HG02870 (cell line): ENCODE results near the gene BIK.
A peak's percentile ranks its signal among the peaks of the same experiment; 100 is the strongest.

Source experiments
- ATAC-seq: cut with Tn5 transposase; IDR thresholded peaks from one replicate; pipeline ENCODE4 v1.9.1; 2021; ENCODE audit warnings: mild to moderate bottlenecking, moderate library complexity; ENCODE audit not compliant: unreplicated experiment

Gene BIK, protein sequence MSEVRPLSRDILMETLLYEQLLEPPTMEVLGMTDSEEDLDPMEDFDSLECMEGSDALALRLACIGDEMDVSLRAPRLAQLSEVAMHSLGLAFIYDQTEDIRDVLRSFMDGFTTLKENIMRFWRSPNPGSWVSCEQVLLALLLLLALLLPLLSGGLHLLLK

DNA sequence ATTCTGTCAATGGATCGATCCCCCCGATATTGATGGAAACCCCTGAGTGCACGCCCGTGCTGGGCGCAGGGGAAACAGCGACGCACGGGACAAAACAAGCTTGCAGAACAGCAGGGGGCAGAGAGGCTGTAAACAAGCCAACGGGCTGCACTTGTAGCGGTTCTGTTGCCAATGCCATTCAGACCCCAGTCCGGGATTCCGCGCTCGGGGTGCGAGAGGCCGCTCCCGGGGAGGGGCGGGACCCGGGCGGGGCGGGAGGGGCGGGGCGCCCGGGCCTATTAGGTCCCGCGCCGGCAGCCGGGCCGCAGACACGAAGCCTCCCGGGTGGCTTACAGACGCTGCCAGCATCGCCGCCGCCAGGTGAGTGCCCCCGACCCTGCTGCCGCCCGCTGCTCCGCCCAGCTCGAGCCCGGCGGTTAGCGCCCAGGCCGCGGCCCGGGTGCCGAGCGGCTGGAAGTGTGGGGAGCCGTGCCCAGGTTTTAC, at the start of gene BIK:
Gene BIK, plus strand, starts transcription at position 307 of the 483 bp plus-strand sequence. CDS start 13,273 bp downstream, outside the sequence.
- ATAC-seq = no peak

DNA sequence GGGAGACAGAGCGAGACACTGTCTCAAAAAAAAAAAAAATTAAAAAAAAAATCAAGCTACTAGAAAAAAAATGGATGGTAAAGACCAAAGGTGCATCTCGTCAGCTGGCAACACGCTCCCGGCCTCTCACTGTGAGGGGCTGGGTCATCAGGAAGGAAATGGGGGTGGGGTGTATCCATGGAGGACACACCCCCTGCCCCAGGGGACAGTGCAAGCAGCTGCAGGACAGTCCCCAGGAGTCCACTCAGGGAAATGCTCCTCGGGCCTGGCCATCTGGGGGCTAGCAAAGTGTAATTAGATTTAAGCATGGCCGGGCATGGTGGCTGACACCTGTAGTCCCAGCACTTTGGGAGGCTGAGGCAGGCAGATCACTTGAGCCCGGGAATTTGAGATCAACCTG, 44.4 kb upstream of the BIK start:
- ATAC-seq = no peak

DNA sequence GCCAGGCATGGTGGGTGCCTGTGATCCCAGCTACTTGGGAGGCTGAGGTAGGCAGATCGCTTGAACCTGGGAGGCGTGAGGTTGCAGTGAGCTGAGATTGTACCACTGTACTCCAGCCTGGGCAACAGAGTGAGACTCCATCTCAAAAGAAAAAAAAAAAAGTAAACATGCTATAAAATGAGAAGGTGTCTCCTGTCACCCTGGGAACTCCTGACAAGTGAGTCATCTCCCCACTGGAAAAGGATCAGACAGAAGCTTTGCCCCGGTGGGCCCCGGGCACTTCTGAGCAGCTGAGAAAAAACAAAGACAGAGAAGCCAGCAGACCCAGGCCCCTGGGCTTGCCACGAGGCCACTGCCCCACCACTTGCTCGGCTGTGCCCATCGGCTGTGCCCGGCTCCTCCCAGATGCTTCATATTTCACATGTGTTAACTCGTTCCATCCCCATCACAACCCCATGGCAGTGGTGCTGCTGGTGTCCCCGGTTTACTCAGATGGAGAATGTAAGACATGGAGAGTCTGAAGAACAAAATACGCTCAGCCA, 43.6 kb upstream of the BIK start:
- ATAC-seq = no peak

DNA sequence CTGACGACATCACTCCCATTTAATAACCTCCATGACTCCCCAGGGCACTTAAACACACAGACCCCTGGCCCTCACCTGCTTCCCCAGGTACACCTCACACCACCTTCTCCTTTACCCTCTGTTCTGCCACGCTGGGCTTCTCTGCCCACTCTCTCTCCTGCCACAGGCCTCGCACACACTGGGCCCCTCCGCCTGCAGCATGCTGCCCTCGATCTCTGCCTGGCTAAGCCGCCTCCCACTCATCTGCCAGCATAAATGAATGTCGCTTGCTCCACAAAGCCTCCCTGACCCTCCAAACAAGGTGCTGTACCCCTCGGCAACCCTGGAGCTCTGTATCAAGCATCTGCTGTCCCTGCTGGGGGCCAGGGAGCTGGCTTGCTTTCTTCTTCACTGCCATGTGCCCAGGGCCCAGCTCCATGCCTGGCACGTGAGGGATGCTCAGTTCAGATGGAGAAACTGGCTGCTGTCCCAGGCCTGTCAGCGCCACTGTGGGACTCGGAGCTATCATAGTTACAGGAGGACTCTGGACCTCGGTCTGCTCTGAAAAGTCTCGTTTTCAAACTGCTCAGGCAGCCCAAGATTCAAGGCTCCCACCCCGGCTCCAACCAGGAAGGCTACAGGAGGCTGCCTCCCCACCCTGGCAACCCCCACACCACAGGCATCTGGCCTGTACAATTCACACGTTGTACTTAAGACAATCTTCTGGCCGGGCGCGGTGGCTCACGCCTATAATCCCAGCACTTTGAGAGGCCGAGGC, 33.3 kb upstream of the BIK start:
- ATAC-seq = no peak

DNA sequence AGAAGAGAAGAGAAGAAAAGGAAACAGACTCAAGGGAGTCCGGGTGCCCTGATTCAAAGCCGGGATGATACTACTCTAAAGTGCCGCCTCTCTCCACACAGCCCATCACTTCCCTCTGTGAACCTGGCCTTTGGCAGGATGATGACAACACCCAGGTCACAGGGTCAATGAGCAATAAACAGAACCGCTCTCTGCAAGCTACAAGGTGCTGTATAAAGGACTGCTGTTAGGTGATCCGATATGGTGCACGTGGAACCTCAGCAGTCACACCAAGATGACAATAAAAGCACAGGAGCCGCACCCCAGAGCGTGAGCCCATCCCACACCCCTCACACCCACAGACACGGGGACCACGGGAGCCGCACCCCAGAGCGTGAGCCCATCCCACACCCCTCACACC, 32.0 kb upstream of the BIK start:
- no peak for ATAC-seq

DNA sequence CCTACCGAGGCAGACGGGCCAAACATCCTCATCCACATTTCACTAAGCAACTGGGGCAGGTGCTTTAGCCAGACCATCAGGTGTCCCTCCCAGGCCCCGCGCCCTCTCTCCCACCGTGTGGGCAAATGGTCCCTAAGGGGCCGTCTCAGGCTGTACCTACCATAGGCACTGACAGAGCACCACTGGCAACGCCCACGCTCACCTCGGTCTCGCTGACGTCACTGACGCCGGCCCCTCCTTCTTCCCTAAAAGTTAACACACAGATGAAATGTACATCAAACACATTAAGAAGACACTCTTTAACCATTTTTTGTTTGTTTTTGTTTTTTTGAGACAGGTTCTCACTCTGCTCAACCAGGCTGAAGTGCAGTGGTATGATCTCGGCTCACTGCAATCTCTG, 30.8 kb upstream of the BIK start:
- no peak for ATAC-seq

DNA sequence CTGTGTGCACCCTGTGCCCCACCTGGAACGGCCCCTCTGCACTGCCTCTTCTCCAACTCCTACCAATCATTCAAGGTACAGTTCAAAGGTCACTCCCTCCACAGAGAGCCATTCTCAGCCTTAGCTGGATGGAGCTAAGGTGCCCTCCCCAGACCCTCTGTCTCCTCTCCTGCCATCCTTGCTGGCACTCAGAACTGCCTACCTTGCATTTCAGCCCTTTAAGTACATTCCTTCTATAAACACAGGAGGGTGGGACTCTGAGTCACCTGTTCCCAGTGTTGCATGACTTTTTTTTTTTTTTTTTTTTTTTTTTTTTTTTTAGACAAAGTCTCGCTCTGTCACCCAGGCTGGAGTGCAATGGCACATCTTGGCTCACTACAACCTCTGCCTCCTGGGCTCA, 29.9 kb upstream of the BIK start:
- ATAC-seq = no peak

DNA sequence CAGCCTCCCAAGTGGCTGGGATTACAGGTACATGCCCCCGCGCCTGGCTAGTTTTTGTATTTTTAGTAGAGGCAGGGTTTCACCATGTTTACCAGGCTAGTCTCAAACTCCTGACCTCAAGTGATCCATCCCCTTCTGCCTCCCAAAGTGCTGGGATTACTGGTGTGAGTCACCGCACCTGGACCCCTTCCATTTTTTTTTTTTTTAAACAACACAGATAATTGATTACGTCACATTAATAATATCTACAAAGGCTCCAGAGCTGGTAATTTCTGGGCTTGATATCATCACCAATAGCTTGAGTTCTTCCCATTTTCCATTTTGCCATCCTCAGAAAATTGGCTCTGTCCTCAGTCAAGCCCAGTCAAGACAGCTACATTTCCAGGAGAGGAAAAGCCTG, 28.6 kb upstream of the BIK start:
- ATAC-seq = no peak

DNA sequence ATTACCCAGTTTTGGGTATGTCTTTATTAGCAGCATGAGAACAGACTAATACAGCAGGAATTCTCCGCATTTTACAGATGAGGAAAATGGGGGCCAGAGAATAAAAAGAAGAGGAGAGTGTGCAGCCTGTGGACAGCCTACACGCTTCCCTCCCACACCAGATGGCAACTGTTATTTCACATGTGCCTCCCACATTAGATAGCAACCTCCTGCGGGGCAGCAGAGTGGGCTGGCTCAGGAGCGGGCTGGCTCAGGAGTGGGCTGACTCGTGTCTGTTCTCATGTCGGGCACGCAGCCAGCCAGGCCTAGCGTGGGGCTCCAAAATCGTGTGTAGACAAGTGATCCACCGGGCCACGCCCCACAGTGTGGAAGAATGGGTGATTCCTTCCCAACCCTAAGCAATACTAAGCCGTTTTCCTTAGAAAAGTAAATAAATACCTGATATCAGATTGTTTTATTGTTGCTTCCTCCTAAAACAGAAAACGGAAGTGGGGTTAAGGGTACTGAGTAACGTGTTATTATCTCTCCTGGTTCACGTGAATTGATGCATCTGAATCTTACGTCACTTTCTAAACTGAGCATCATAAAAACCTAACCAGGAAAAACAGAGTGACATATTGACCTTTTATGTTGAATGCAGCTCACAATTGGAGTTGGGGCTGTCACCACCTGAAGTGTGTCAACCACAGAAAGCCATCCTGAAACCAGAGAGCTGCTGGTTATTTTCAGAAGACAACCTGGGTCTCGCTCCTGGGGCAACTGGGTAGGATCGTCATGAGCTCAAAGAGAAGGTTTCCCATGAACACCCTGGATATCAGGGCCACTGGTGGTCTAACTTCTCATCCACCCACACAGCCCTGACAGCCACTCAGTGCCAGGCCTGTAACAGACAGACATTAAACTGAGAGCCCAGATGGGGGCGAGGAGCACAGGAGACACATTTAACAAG, 24.6 kb upstream of the BIK start:
- no peak for ATAC-seq

DNA sequence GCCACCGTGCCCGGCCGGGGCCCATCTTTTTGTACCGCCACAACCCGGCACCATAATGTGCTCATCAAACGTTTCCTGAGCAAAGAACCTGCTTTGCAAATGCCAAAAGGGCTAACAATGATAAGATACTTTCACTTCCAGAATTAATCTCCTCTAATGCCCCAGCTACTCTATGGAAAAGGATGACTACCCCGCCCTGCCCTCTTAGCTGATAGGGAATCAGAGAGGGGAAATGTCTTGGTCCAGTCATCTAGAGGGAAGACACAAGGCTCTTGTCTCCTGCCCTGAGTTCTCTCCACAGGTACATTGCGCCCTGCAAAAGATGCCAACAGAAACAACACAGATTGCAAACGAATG, 21.9 kb upstream of the BIK start:
- no peak for ATAC-seq

DNA sequence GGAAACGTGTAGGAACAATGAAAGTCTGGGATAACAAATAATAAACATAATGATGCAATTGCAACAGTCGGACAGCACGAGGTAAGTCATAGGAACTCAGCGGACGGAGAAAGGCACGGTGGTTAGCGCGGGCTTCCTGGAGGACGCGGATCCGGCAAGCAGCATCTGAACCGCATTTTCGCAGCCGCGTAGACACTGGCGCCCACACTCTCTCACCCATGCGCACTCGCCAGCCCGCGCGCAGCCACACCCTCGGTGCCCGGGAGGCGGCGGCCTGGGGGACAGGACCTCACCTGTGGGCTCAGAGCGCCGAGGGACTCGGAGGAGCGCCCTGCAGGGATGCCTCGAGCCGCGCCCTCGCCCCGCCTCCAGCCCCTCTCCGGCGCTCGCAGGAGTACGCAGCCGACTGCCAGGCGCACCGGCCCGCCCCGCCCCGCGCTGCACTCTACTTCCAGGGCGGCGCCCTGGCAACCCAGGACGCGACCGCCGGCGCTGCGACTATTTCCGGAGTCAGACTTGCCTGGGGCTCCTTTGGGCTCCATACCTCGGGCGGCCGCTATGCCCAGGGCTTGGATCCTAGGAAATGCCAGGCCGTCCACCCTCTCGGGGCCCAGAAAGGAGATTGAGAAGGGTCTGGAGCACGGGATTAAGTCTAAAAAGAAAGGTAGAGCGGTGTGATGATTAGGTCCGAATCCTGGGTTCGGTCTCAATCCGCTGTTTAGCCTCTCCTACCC, 21.4 kb upstream of the BIK start, which contains the start of gene TTLL1:
Gene TTLL1, minus strand, starts transcription at position 408 of the 734 bp plus-strand sequence. CDS start 13,805 bp downstream, outside the sequence.
- ATAC-seq = peak; percentile 77

DNA sequence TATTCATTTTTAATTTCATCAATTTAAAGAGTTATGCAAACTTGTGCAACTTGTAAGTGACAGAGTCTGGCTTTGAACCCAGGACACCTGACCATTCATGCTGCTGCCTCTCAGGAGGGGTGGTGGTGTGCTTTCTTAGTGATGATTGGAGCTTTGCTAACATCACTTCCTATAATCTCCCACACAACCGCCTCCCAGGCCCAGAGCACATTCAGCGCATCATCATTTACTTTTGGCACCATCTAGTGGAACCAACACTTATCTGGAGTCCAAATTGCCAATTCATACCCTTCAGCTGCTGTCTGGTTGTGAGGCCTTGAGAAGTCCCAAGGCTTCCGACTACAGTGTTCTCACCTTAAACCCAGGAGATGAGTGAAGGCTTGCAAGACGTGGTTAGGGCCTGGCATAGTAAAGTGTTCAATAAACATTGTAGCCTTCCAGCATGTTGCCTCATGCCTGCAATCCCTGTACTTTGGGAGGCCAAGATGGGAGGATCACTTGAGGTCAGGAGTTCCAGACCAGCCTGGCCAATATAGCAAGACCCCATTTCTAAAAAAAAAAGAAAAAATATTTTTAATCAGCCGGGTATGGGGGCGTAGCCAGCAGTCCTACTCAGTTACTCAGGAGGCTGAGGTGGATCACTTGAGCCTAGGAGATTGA, 20.3 kb upstream of the BIK start:
- ATAC-seq = no peak

DNA sequence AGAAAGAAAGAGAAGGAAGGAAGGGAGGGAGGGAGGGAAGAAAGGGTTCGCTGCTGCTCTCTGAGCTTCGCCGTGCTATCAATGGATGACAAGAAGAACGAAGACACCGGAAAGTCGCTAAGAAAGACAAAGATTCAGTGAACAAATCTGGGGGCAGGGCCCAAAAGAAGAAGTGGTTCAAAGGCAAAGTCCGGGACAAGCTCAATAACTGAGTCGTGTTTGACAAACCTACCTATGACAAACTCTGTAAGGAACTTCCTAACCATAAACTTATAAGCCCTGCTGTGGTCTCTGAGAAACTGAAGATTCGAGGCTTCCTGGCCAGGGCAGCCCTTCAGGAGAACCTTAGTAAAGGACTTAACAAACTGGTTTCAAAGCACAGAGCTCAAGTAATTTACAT, 18.5 kb upstream of the BIK start:
- no peak for ATAC-seq

DNA sequence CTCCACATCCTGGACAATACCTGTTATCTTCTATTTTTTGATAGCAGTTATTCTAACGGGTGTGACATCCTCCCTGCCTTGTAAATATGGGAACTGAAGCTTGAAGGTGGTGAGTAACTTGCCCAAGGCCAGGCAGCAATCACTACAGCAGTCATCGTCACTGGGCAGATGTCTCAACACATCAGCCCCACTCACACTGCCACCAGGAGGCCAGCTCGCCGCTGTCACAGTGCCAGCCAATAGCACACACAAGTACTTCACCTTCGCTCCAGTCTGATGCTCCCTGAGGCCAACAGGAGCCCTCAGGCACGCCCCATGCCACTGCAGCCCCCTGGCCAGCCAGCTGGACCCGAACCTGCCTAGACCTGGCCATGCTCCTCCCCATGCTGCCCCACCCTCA, 16.5 kb upstream of the BIK start:
- ATAC-seq = no peak

DNA sequence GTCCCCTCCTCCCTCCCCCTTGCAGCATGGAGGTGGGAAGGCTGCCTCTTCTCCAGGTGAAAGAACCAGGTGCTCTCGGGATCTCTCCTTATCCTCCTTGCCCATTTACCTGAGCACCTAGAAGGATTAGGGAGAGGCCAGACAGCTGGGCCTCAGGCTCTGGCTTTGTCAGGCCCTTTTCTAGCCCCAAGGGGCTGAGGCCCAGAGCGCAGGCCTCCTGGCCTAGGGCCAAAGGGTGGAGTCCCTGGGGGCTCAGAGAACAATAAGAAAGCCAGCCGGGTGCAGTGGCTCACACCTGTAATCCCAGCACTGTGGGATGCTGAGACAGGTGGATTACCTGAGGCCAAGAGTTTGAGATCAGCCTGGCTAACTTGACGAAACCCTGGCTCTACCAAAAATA, 16.0 kb upstream of the BIK start:
- no peak for ATAC-seq

DNA sequence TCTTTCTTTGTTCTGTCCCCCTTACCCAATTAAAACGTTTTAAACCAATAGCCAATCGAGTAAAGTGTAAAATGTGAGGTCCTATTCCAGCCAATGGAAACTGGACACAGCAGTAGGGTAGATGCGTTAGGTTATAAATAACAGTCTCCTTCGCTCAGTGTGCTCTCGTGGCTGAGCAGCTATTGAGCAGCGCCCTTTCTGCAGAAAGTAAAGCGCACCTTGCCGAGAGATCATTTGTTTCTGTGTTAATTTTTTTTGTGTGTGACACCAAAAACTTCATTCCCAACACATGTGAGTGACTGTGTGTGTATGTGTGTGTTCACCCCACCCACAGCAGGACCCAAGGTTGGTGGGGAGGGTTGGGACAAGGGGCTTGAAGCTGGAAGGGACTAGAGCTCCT, 14.1 kb upstream of the BIK start:
- ATAC-seq = no peak

DNA sequence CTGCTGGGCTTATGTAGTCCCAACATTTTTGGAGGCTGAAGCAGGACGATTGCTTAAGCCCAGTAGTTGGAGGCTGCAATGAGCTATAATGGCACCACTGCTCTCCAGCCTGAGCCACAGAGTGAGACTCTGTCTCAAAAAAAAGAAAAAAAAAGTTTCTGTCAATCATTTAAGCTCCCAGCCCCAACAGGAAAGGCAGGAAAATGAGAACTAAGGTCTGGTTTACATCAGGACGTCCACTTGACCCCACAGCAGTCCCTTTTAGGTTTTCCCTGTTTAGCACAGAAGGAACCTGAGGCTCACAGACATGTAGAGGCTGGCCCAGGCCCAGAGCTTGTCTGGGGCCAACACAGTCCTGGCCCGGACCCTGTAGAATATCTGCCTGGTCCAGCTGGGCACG, 12.2 kb upstream of the BIK start:
- ATAC-seq = no peak

DNA sequence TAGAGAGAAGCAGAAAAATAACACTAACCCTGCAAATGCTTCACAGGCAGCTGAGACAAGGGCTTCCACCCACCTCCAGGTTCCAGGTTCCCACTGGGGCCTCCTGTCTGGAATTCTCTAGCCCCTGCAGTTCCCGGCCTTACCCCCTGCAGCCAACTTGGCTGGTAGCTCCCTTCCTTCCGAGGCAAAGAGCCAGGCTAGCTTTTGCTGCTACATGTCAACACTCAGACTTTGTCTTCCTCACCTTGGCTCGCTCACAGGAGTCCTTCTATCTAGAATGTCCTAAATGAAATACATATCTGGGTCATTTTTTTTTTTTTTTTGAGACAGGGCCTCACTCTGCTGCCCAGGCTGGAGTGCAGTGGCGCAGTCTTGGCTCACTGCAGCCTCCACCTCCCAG, 11.5 kb upstream of the BIK start:
- ATAC-seq = no peak

DNA sequence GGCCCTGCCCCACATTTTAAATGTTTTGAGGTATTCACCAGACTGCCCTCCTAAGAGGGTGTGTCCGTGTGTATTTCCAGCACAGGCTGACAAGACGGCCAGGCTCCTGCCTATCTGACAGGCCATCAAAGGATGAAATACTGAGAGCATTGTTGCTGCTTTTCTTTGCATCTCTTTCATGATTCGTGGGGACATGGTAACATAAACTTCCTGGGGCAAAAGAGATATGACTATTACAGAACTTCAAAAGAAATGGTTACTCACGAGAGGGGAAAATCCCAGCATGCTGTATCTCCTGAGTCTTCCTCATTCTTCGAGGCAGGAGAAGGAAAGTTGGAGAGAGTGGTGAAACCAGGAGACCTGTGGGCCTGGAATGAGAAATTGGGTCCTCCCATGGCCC, 10.3 kb upstream of the BIK start:
- no peak for ATAC-seq

DNA sequence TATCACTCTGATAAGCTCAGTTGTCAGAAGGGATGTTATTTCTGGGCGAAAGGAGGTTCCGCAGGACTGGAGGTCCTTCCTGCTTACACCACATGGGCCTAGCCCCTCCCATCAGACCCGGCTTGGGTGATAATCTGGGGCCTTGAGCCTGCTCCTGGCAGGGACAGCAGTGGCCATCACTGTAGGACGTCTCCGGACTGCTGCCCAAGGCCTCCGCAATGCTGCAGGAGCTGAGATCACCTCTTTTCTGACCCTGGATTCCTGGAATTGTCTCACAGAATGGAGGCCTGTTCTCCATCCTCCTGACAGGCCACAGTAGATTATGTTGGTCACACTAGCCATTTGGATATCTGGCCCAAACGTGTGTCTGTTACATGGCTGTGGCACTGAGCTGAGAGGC, 9.2 kb upstream of the BIK start:
- ATAC-seq = no peak
